ENCODE data around the gene OR4D10. TPM values are rescaled to one million over a fixed set of nuclear protein-coding genes. Genes with fewer than 3 reads are reported as not detected.

OR4D10 gene
- total and polyA plus RNA-seq, 10 of the 15 experiments (the other 5 are each of a cell fraction or from before 2014, with no cell fraction given) = not detected

Other genes starting within 250 kb of the OR4D10 start
Only the 7 nearest of the 9 such genes appear.
- gene OR5AN1, start 114.4 kb upstream of the OR4D10 start, total RNA-seq (2014; rRNA removed) = not detected in 2 replicates
- gene OR5AN1, start 114.4 kb upstream of the OR4D10 start, total RNA-seq (2014; rRNA removed; fragmentation: Illumina TruSeq; extraction: Trizol) = not detected in 2 replicates
- not detected in 2 replicates for gene OR5AN1, start 114.4 kb upstream of the OR4D10 start, total RNA-seq (2021)
- gene OR5AN1, start 114.4 kb upstream of the OR4D10 start, polyA plus RNA-seq (2011; rRNA removed) = not detected in 2 replicates
- gene OR5AN1, start 114.4 kb upstream of the OR4D10 start, polyA plus RNA-seq (2014; fragmentation: Illumina TruSeq; extraction: Trizol) = not detected in 2 replicates
- gene OR5AN1, start 114.4 kb upstream of the OR4D10 start, polyA plus RNA-seq (2014; fragmentation: Nextera tagmentation; extraction: Ambion mirVana) = not detected
- not detected in 2 replicates for gene OR5AN1, start 114.4 kb upstream of the OR4D10 start, polyA plus RNA-seq (2014; rRNA removed)
- gene OR5AN1, start 114.4 kb upstream of the OR4D10 start, polyA plus RNA-seq (2016; fragmentation: Nextera tagmentation; extraction: Ambion mirVana) = not detected
- not detected in 2 replicates for gene OR5A2, start 46.9 kb upstream of the OR4D10 start, total RNA-seq (2014; rRNA removed)
- gene OR5A2, start 46.9 kb upstream of the OR4D10 start, total RNA-seq (2014; rRNA removed; fragmentation: Illumina TruSeq; extraction: Trizol) = not detected in 2 replicates
- gene OR5A2, start 46.9 kb upstream of the OR4D10 start, total RNA-seq (2021) = not detected in 2 replicates
- not detected in 2 replicates for gene OR5A2, start 46.9 kb upstream of the OR4D10 start, polyA plus RNA-seq (2011; rRNA removed)
- not detected in 2 replicates for gene OR5A2, start 46.9 kb upstream of the OR4D10 start, polyA plus RNA-seq (2014; fragmentation: Illumina TruSeq; extraction: Trizol)
- gene OR5A2, start 46.9 kb upstream of the OR4D10 start, polyA plus RNA-seq (2014; fragmentation: Nextera tagmentation; extraction: Ambion mirVana) = not detected
- not detected in 2 replicates for gene OR5A2, start 46.9 kb upstream of the OR4D10 start, polyA plus RNA-seq (2014; rRNA removed)
- gene OR5A2, start 46.9 kb upstream of the OR4D10 start, polyA plus RNA-seq (2016; fragmentation: Nextera tagmentation; extraction: Ambion mirVana) = not detected
- gene OR5A1, start 36.8 kb upstream of the OR4D10 start, total RNA-seq (2014; rRNA removed) = not detected in 2 replicates
- not detected in 2 replicates for gene OR5A1, start 36.8 kb upstream of the OR4D10 start, total RNA-seq (2014; rRNA removed; fragmentation: Illumina TruSeq; extraction: Trizol)
- not detected in 2 replicates for gene OR5A1, start 36.8 kb upstream of the OR4D10 start, total RNA-seq (2021)
- gene OR5A1, start 36.8 kb upstream of the OR4D10 start, polyA plus RNA-seq (2011; rRNA removed) = not detected in 2 replicates
- not detected in 2 replicates for gene OR5A1, start 36.8 kb upstream of the OR4D10 start, polyA plus RNA-seq (2014; fragmentation: Illumina TruSeq; extraction: Trizol)
- gene OR5A1, start 36.8 kb upstream of the OR4D10 start, polyA plus RNA-seq (2014; fragmentation: Nextera tagmentation; extraction: Ambion mirVana) = not detected
- gene OR5A1, start 36.8 kb upstream of the OR4D10 start, polyA plus RNA-seq (2014; rRNA removed) = not detected in 2 replicates
- not detected for gene OR5A1, start 36.8 kb upstream of the OR4D10 start, polyA plus RNA-seq (2016; fragmentation: Nextera tagmentation; extraction: Ambion mirVana)
- gene OR4D6, start 16.4 kb upstream of the OR4D10 start, total RNA-seq (2014; rRNA removed) = not detected in 2 replicates
- not detected in 2 replicates for gene OR4D6, start 16.4 kb upstream of the OR4D10 start, total RNA-seq (2014; rRNA removed; fragmentation: Illumina TruSeq; extraction: Trizol)
- not detected in 2 replicates for gene OR4D6, start 16.4 kb upstream of the OR4D10 start, total RNA-seq (2021)
- not detected in 2 replicates for gene OR4D6, start 16.4 kb upstream of the OR4D10 start, polyA plus RNA-seq (2011; rRNA removed)
- not detected in 2 replicates for gene OR4D6, start 16.4 kb upstream of the OR4D10 start, polyA plus RNA-seq (2014; fragmentation: Illumina TruSeq; extraction: Trizol)
- gene OR4D6, start 16.4 kb upstream of the OR4D10 start, polyA plus RNA-seq (2014; fragmentation: Nextera tagmentation; extraction: Ambion mirVana) = not detected
- not detected in 2 replicates for gene OR4D6, start 16.4 kb upstream of the OR4D10 start, polyA plus RNA-seq (2014; rRNA removed)
- gene OR4D6, start 16.4 kb upstream of the OR4D10 start, polyA plus RNA-seq (2016; fragmentation: Nextera tagmentation; extraction: Ambion mirVana) = not detected
- gene OR4D11, start 30.3 kb downstream of the OR4D10 start, total RNA-seq (2014; rRNA removed) = not detected in 2 replicates
- not detected in 2 replicates for gene OR4D11, start 30.3 kb downstream of the OR4D10 start, total RNA-seq (2014; rRNA removed; fragmentation: Illumina TruSeq; extraction: Trizol)
- not detected in 2 replicates for gene OR4D11, start 30.3 kb downstream of the OR4D10 start, total RNA-seq (2021)
- not detected in 2 replicates for gene OR4D11, start 30.3 kb downstream of the OR4D10 start, polyA plus RNA-seq (2011; rRNA removed)
- not detected in 2 replicates for gene OR4D11, start 30.3 kb downstream of the OR4D10 start, polyA plus RNA-seq (2014; fragmentation: Illumina TruSeq; extraction: Trizol)
- gene OR4D11, start 30.3 kb downstream of the OR4D10 start, polyA plus RNA-seq (2014; fragmentation: Nextera tagmentation; extraction: Ambion mirVana) = not detected
- not detected in 2 replicates for gene OR4D11, start 30.3 kb downstream of the OR4D10 start, polyA plus RNA-seq (2014; rRNA removed)
- not detected for gene OR4D11, start 30.3 kb downstream of the OR4D10 start, polyA plus RNA-seq (2016; fragmentation: Nextera tagmentation; extraction: Ambion mirVana)
- gene OR4D9, start 38.2 kb downstream of the OR4D10 start, total RNA-seq (2014; rRNA removed) = not detected in 2 replicates
- not detected in 2 replicates for gene OR4D9, start 38.2 kb downstream of the OR4D10 start, total RNA-seq (2014; rRNA removed; fragmentation: Illumina TruSeq; extraction: Trizol)
- gene OR4D9, start 38.2 kb downstream of the OR4D10 start, total RNA-seq (2021) = not detected in 2 replicates
- gene OR4D9, start 38.2 kb downstream of the OR4D10 start, polyA plus RNA-seq (2011; rRNA removed) = not detected in 2 replicates
- not detected in 2 replicates for gene OR4D9, start 38.2 kb downstream of the OR4D10 start, polyA plus RNA-seq (2014; fragmentation: Illumina TruSeq; extraction: Trizol)
- not detected for gene OR4D9, start 38.2 kb downstream of the OR4D10 start, polyA plus RNA-seq (2014; fragmentation: Nextera tagmentation; extraction: Ambion mirVana)
- not detected in 2 replicates for gene OR4D9, start 38.2 kb downstream of the OR4D10 start, polyA plus RNA-seq (2014; rRNA removed)
- not detected for gene OR4D9, start 38.2 kb downstream of the OR4D10 start, polyA plus RNA-seq (2016; fragmentation: Nextera tagmentation; extraction: Ambion mirVana)
- gene OSBP, start 142.5 kb downstream of the OR4D10 start, total RNA-seq (2014; rRNA removed) = 22.5 and 23.5 TPM in 2 replicates
- gene OSBP, start 142.5 kb downstream of the OR4D10 start, total RNA-seq (2014; rRNA removed; fragmentation: Illumina TruSeq; extraction: Trizol) = 24.6 and 26.8 TPM in 2 replicates
- gene OSBP, start 142.5 kb downstream of the OR4D10 start, total RNA-seq (2021) = 34.9 and 36.0 TPM in 2 replicates
- gene OSBP, start 142.5 kb downstream of the OR4D10 start, polyA plus RNA-seq (2011; rRNA removed) = 27.7 and 28.8 TPM in 2 replicates
- 41.2 and 49.2 TPM in 2 replicates for gene OSBP, start 142.5 kb downstream of the OR4D10 start, polyA plus RNA-seq (2014; fragmentation: Illumina TruSeq; extraction: Trizol)
- 10 to 100 TPM in 1 of 2 experiments, 1 to 10 TPM in 1; 9.8 to 10.7 TPM for gene OSBP, start 142.5 kb downstream of the OR4D10 start, polyA plus RNA-seq (2014; fragmentation: Nextera tagmentation; extraction: Ambion mirVana)
- 19.3 and 20.9 TPM in 2 replicates for gene OSBP, start 142.5 kb downstream of the OR4D10 start, polyA plus RNA-seq (2014; rRNA removed)
- 10 to 100 TPM in 1 of 2 experiments, 1 to 10 TPM in 1; 5.9 to 11.8 TPM for gene OSBP, start 142.5 kb downstream of the OR4D10 start, polyA plus RNA-seq (2016; fragmentation: Nextera tagmentation; extraction: Ambion mirVana)